Epithelial cell of proximal tubule (primary cell): ENCODE measurements around the gene CSNK1G2. TPM values are rescaled to one million over a fixed set of nuclear protein-coding genes. Genes with fewer than 3 reads are reported as not detected.

ENCODE experiments used
- DNase-seq: peaks from one replicate; pipeline ENCODE4 v3.0.0-alpha.2; 2011; ENCODE audit warnings: low read depth
- H3K4me3 ChIP-seq: 2 replicates; pipeline ENCODE4 v1.5.1; 2011; ENCODE audit warnings: low read depth, mild to moderate bottlenecking, low read length
- total RNA-seq: library from RNA; depleted of rRNA; stranded (reverse); fragments of >200 nt; gene quantifications from 2 replicates; pipeline ENCODE4 v1.2.3, GENCODE V29; 2015
- TF ChIP-seq, protein P1 (sequence below): conservative IDR thresholded peaks from 2 replicates; pipeline ENCODE4 v1.5.1; 2012; ENCODE audit warnings: low read depth, mild to moderate bottlenecking, low read length

Gene CSNK1G2
- total RNA-seq, 1 donor from 2014 or later, result 82.9 TPM

GRCh38 chr19:2018752-2019151 is 77.8 kb downstream of the CSNK1G2 start:
- TF ChIP-seq, protein P1, sequence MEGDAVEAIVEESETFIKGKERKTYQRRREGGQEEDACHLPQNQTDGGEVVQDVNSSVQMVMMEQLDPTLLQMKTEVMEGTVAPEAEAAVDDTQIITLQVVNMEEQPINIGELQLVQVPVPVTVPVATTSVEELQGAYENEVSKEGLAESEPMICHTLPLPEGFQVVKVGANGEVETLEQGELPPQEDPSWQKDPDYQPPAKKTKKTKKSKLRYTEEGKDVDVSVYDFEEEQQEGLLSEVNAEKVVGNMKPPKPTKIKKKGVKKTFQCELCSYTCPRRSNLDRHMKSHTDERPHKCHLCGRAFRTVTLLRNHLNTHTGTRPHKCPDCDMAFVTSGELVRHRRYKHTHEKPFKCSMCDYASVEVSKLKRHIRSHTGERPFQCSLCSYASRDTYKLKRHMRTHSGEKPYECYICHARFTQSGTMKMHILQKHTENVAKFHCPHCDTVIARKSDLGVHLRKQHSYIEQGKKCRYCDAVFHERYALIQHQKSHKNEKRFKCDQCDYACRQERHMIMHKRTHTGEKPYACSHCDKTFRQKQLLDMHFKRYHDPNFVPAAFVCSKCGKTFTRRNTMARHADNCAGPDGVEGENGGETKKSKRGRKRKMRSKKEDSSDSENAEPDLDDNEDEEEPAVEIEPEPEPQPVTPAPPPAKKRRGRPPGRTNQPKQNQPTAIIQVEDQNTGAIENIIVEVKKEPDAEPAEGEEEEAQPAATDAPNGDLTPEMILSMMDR, result no peak

GRCh38 chr19:2021453-2022140 is 80.6 kb downstream of the CSNK1G2 start:
- TF ChIP-seq, protein P1, result no peak
- H3K4me3 ChIP-seq, result no peak overlapping the region
- DNase-seq, result no peak

More at GRCh38 chr19:2018752-2019151, 77.8 kb downstream of the CSNK1G2 start:
- no peak overlapping the region for H3K4me3 ChIP-seq
- DNase-seq, result no peak

DNA sequence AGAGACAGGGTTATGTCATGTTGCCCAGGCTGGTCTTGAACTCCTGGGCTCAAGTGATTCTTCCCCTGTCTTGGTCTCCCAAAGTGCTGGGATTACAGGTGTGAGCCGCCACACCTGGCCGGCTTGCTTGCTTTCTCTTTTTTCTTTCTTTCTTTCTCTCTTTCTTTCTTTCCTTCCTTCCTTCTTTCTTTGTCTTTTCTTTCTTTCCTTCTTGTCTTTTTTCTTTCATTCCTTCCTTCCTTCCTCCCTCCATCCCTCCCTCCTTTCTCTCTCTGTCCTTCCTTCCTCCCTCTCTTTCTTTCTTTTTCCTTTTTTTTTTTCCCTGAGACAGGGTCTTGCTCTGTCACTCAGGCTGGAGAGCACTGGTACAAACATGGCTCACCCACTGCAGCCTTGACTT is 81.3 kb downstream of the CSNK1G2 start:
- H3K4me3 ChIP-seq, result no peak overlapping the region
- TF ChIP-seq, protein P1, result no peak
- no peak for DNase-seq

DNA sequence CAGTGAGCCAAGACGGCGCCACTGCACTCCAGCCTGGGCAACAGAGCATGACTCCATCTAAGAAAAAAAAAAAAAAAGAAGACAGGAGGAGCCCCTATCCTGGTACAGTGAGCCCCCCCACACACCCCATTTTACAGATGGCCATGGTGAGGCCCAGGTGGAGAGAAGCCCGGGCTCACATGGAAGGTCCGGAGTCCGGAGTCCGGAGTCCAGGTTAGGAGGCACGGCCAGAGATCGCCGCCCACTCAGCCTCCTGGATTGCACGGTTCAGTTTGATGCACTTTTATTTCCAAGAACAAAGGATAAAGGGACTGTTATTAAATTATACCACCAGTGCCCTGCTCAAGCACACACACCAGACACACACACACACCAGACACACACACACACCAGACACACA is 85.8 kb downstream of the CSNK1G2 start:
- TF ChIP-seq, protein P1, result no peak
- no peak overlapping the region for H3K4me3 ChIP-seq
- no peak for DNase-seq

- no peak for DNase-seq
- TF ChIP-seq, protein P1, result no peak
- H3K4me3 ChIP-seq, result no peak overlapping the region
Observed at GRCh38 chr19:2027361-2027760, 86.4 kb downstream of the CSNK1G2 start.

Other genes starting within 250 kb of the CSNK1G2 start
- gene ONECUT3, start 187.7 kb upstream of the CSNK1G2 start, total RNA-seq, result not detected in 2 replicates
- 1.7 and 4.6 TPM in 2 replicates for gene ATP8B3, start 128.9 kb upstream of the CSNK1G2 start, total RNA-seq
- gene REXO1, start 92.7 kb upstream of the CSNK1G2 start, total RNA-seq, result 14.5 and 18.4 TPM in 2 replicates
- gene KLF16, start 77.6 kb upstream of the CSNK1G2 start, total RNA-seq, result 28.1 and 28.8 TPM in 2 replicates
- 83.4 and 112 TPM in 2 replicates for gene ABHD17A, start 55.7 kb upstream of the CSNK1G2 start, total RNA-seq
- 10.3 and 12.6 TPM in 2 replicates for gene ADAT3, start 35.8 kb upstream of the CSNK1G2 start, total RNA-seq
- 108 and 134 TPM in 2 replicates for gene SCAMP4, start 35.8 kb upstream of the CSNK1G2 start, total RNA-seq
- 56.2 and 59.7 TPM in 2 replicates for gene BTBD2, start 74.5 kb downstream of the CSNK1G2 start, total RNA-seq
- gene MKNK2, start 110.1 kb downstream of the CSNK1G2 start, total RNA-seq, result 118 and 154 TPM in 2 replicates
- 29.9 and 36.0 TPM in 2 replicates for gene MOB3A, start 155.2 kb downstream of the CSNK1G2 start, total RNA-seq
- gene IZUMO4, start 155.7 kb downstream of the CSNK1G2 start, total RNA-seq, result 1.0 and 5.2 TPM in 2 replicates
- 101 and 141 TPM in 2 replicates for gene AP3D1, start 210.4 kb downstream of the CSNK1G2 start, total RNA-seq
- 13.8 and 36.6 TPM in 2 replicates for gene DOT1L, start 222.8 kb downstream of the CSNK1G2 start, total RNA-seq